Lower leg skin (tissue), 3 donors: Measurements from ENCODE around the gene RBM46.

Experiments used
- POLR2A ChIP-seq, 2 donors: fragments of 450-650 bp; IDR thresholded peaks; one replicate each; pipeline ENCODE4 v1.6.1; 2016 to 2017; ENCODE audit warnings: antibody characterized with exemption in 2 of 2, mild to moderate bottlenecking in 1 of 2, moderate library complexity in 1 of 2
- TF ChIP-seq, protein P1 (sequence below), 3 donors: fragments of 450-650 bp; IDR thresholded peaks; one replicate each; pipeline ENCODE4 v1.5.1; 2016; ENCODE audit warnings: antibody characterized with exemption in 3 of 3, mild to moderate bottlenecking in 3 of 3, moderate library complexity in 2 of 3

GRCh38 chr4:154739111-154739510 lies 42.0 kb upstream of the RBM46 start:
- TF ChIP-seq, protein P1, sequence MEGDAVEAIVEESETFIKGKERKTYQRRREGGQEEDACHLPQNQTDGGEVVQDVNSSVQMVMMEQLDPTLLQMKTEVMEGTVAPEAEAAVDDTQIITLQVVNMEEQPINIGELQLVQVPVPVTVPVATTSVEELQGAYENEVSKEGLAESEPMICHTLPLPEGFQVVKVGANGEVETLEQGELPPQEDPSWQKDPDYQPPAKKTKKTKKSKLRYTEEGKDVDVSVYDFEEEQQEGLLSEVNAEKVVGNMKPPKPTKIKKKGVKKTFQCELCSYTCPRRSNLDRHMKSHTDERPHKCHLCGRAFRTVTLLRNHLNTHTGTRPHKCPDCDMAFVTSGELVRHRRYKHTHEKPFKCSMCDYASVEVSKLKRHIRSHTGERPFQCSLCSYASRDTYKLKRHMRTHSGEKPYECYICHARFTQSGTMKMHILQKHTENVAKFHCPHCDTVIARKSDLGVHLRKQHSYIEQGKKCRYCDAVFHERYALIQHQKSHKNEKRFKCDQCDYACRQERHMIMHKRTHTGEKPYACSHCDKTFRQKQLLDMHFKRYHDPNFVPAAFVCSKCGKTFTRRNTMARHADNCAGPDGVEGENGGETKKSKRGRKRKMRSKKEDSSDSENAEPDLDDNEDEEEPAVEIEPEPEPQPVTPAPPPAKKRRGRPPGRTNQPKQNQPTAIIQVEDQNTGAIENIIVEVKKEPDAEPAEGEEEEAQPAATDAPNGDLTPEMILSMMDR (IDR thresholded peaks at IDR 0.05): no peak
- TF ChIP-seq POLR2A (IDR thresholded peaks at IDR 0.05): no peak
